T-cell (primary cell): ENCODE data around the gene GNG8. TPM values are rescaled to one million over a fixed set of nuclear protein-coding genes. Genes with fewer than 3 reads are reported as not detected.

Source experiments
- ATAC-seq, 4 experiments: fragments of 200-7000 bp in 3 of 4; fragments of 150-1000 bp in 1 of 4; cut with Tn5 transposase; replicated peaks in 1 of 4; 1 replicate in 3 of 4; 2 replicates in 1 of 4; pipeline ENCODE4 v1.10.0; 2021; ENCODE audit warnings: moderate library complexity in 3 of 4, mild to moderate bottlenecking in 2 of 4, moderate number of reproducible peaks in 1 of 4
- CTCF ChIA-PET, 2 donors: fragments of 300-600 bp; sonication (Branson Sonifier 250); formaldehyde crosslinking; loops; one replicate each; lab custom pipeline; 2022; ENCODE audit warnings: antibody characterized with exemption in 2 of 2; lab: Charles Lee
- POLR2A ChIA-PET, 2 donors: fragments of 300-600 bp; sonication (Branson Sonifier 250); formaldehyde crosslinking; loops; one replicate each; lab custom pipeline; 2022; ENCODE audit warnings: antibody characterized with exemption in 2 of 2; lab: Charles Lee
- DNase-seq, 35 experiments: peaks; one replicate each; pipeline versions ENCODE4 v3.0.0 to v3.0.0-alpha.2; 2013 to 2023
- H3K27ac ChIP-seq: one replicate; pipeline ENCODE4 v1.5.1; 2013; ENCODE audit warnings: low read length
- H3K27me3 ChIP-seq, 2 experiments: replicated peaks in 1 of 2; 1 replicate in 1 of 2; 2 replicates in 1 of 2; pipeline versions ENCODE4 v1.6.1 to v1.7.0; 2013; ENCODE audit warnings: low read length in 1 of 2, mixed read lengths in 1 of 2; ENCODE audit not compliant: control insufficient read depth in 2 of 2, insufficient read depth in 2 of 2; ENCODE audit errors: extremely low read depth in 1 of 2
- H3K36me3 ChIP-seq, 2 donors: 1 replicate in 1 of 2; 2 replicates in 1 of 2; pipeline versions ENCODE4 v1.6.1 to v1.7.0; 2013; ENCODE audit warnings: low read length in 1 of 2; ENCODE audit not compliant: control insufficient read depth in 2 of 2, insufficient read depth in 1 of 2; ENCODE audit errors: extremely low read depth in 1 of 2
- H3K4me1 ChIP-seq, 2 experiments: 1 replicate in 1 of 2; 2 replicates in 1 of 2; pipeline versions ENCODE4 v1.6.1 to v1.7.0; 2013; ENCODE audit warnings: low read length in 2 of 2, mixed read lengths in 1 of 2; ENCODE audit not compliant: insufficient read depth in 2 of 2, control insufficient read depth in 1 of 2; ENCODE audit errors: extremely low read depth in 1 of 2
- H3K4me3 ChIP-seq, 2 donors: 1 replicate in 1 of 2; 2 replicates in 1 of 2; pipeline versions ENCODE4 v1.5.1 to v1.7.0; 2013; ENCODE audit warnings: mild to moderate bottlenecking in 2 of 2, low read length in 1 of 2, moderate library complexity in 1 of 2; ENCODE audit not compliant: control insufficient read depth in 1 of 2; ENCODE audit errors: extremely low read depth in 1 of 2
- H3K9me3 ChIP-seq: 2 replicates; pipeline ENCODE4 v1.7.0; 2013
- H3K27ac Mint-ChIP-seq, 2 donors: one replicate each; pipeline ENCODE4 v1.8.0; 2020 to 2021; ENCODE audit warnings: mild to moderate bottlenecking in 2 of 2, mixed read lengths in 2 of 2
- H3K27me3 Mint-ChIP-seq, 2 donors: one replicate each; pipeline ENCODE4 v1.8.0; 2021 to 2022; ENCODE audit warnings: mixed read lengths in 2 of 2
- H3K36me3 Mint-ChIP-seq: one replicate; pipeline ENCODE4 v1.8.0; 2021; ENCODE audit warnings: mixed read lengths
- H3K4me1 Mint-ChIP-seq, 3 donors: one replicate each; pipeline ENCODE4 v1.8.0; 2020 to 2022; ENCODE audit warnings: mixed read lengths in 3 of 3, mild to moderate bottlenecking in 1 of 3
- H3K4me3 Mint-ChIP-seq, 3 donors: one replicate each; pipeline ENCODE4 v1.8.0; 2020 to 2022; ENCODE audit warnings: mild to moderate bottlenecking in 3 of 3, mixed read lengths in 3 of 3, moderate library complexity in 3 of 3
- H3K9me3 Mint-ChIP-seq, 3 donors: one replicate each; pipeline ENCODE4 v1.8.0; 2020 to 2022; ENCODE audit warnings: mixed read lengths in 3 of 3
- WGBS: methylation state at CpG from one replicate; pipeline ENCODE4 v1.1.5; 2013; ENCODE audit warnings: missing lambda C conversion rate; ENCODE audit not compliant: insufficient coverage; 5-methylcytosine and 5-hydroxymethylcytosine counted together
- total RNA-seq, 35 experiments: library from RNA in 6 of 35; stranded (reverse) in 6 of 35; fragments of 120-200 nt in 1 of 35; gene quantifications; one replicate each; pipeline versions ENCODE4 v1.2.1 to v1.2.4 and lab custom pipeline; 2013 to 2026

GNG8 gene
- total RNA-seq, result 1 to 10 TPM in 3 of 5 donors, not detected in 2; 3.3 to 7.9 (median 3.6) TPM
- not detected for total RNA-seq (2013)
- total RNA-seq (lab: John Stamatoyannopoulos, UW), result 0 to 1.4 (median 0.44) reads per million in 29 experiments

DNA sequence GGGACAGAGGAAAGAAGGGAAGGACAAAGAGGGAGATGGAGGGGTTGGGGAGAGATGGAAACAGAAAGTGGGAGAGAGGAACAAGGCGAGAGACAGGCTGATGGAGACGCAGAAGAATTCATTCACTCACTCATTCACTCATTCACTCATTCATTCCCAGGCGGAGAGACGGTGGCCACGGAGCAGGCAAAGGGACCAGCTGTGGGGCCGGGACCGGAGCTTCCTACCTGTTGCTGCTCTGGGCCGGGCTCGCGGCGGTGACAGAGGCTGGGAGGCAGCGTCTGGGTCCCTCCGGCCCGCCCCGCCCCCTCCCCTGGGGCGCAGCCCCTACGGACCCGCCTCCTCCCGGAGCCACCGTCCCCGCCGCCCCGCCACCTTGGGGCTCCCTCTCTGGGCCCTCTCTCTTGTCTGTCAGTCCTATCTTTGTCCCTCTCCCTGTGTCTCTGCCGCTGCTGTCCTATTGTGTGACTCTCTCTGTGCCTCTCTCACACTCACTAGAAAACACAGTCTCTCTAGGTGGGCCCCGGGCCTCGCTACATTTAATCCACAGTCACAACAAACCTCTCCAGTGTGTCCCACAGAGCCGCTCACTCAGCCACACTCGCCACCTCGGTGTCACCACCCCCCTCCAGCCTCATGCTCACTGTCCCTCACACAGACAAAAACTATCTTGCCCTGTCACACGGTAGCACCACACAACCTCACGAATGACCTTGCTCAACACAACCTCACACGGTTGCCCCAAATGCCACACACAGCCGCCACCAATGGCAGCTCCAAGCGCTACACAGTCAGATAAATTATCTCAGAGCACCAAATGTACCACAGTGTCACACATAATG, at the start of gene GNG8:
GNG8 (minus strand) TSS at position 283 of the 842 bp plus-strand sequence. CDS start 1,520 bp downstream, outside the sequence.
- peak within 1 kb of the TSS; percentile 44 for H3K27ac ChIP-seq
- H3K36me3 ChIP-seq, result no peaks in the 10 kb centered on the region
- H3K4me1 Mint-ChIP-seq, result peaks cover 12 to 31% (median 22%) of the 10 kb centered on the region in 3 donors
- CTCF ChIA-PET, result interaction anchor here in 1 of 2 donors (0.7 to 1.2 kb wide), 4 partner anchors 11 to 79 kb away, joined by 3 to 7 read pairs (median 6); partner anchors contain the start of gene PTGIR
- H3K9me3 ChIP-seq, result no peaks in the 10 kb centered on the region
- peak within 1 kb of the TSS in 1 of 2 donors; percentile 49 for H3K27ac Mint-ChIP-seq
- POLR2A ChIA-PET, result interaction anchor here in 1 of 2 donors (0.7 kb wide), 1 partner anchor 17 kb away, joined by 9 read pairs; no protein-coding TSS in a partner anchor
- peaks cover 0 to 58% of the 10 kb centered on the region in 2 experiments for H3K27me3 ChIP-seq
- peak in 6 of 35 experiments; percentile 22 to 55 (median 38) for DNase-seq
- H3K4me3 ChIP-seq, result no peak within 1 kb of the TSS
- no peaks in the 10 kb centered on the region for H3K36me3 Mint-ChIP-seq
- H3K9me3 Mint-ChIP-seq, result no peaks in the 10 kb centered on the region
- ATAC-seq, result no peak
- H3K4me3 Mint-ChIP-seq, result peak within 1 kb of the TSS in 2 of 3 donors; percentile 14 to 51
- peaks cover 4 to 6% of the 10 kb centered on the region in 2 donors for H3K27me3 Mint-ChIP-seq
- WGBS, result 36% methylated on average over 24 of the region's 34 CpGs
- peaks cover 32 to 60% of the 10 kb centered on the region in 2 experiments for H3K4me1 ChIP-seq

DNA sequence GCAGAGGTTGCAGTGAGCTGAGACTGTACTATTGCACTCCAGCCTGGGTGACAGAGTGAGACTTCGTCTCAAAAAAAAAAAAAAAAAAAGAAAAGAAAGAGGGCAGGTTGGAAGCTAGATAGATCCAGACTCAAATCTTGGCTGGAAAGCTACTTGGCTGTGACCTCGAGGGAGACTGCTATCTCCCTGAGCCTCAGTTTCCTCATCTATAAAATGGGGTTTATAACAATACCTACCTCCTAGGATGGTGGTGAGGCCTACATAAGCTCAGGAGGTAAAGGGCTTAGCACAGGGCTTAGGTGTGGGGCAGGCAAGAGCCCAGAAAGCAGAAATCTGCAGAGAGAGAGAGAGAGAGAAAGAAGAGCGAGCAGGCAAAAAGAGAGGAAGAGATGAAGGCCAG, 49.2 kb upstream of the GNG8 start:
- ATAC-seq, result no peak
- H3K36me3 Mint-ChIP-seq, result peaks cover 38% of the 10 kb centered on the region
- H3K9me3 Mint-ChIP-seq, result no peaks in the 10 kb centered on the region
- no peaks in the 10 kb centered on the region for H3K4me1 ChIP-seq
- H3K4me1 Mint-ChIP-seq, result peaks cover 0 to under 1% (median 0%) of the 10 kb centered on the region in 3 donors
- H3K27ac Mint-ChIP-seq, result peak overlapping the region in 1 of 2 donors; percentile 30
- H3K36me3 ChIP-seq, result peaks cover 13 to 84% of the 10 kb centered on the region in 2 donors
- H3K4me3 Mint-ChIP-seq, result no peak overlapping the region
- H3K27me3 ChIP-seq, result no peaks in the 10 kb centered on the region
- no peak overlapping the region for H3K27ac ChIP-seq
- H3K4me3 ChIP-seq, result no peak overlapping the region
- ChIA-PET CTCF (no interaction called here), POLR2A (interaction anchor here (0.6 kb wide), 3 partner anchors 11 to 24 kb away, joined by 3 to 8 read pairs (median 3); partner anchors contain the start of gene DACT3 (in 1 of the 2))
- 80% methylated on average over 1 of the region's 3 CpGs for WGBS
- no peaks in the 10 kb centered on the region for H3K9me3 ChIP-seq
- DNase-seq, result no peak
- H3K27me3 Mint-ChIP-seq, result no peaks in the 10 kb centered on the region

DNA sequence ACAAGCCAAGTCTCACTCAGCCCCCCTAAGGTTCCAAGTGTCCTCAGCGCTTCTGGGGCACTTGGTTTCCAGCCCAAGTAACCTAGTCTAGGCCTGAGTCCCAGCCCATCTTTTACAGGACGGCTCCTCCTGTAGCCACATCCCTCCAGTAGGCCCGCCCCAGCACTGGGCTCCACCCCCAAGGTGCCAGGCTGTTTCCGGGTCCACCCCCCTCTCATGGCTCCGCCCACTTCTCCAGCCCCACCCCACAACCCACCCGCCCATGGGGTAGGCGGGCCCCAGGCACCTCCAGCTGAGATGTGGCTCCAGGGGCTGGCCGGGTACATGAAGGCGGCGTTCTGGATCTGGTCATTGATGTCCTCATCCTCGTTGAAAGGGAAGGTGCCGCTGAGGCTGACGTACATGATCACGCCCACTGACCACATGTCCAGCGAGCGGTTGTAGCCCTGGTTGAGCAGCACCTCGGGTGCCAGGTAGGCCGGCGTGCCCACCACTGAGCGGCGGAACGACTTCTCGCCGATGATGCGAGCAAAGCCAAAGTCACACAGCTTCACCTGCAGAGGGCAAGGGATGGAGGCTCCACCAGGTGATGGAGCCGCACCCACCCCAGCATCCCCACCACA, 42.2 kb upstream of the GNG8 start:
- no peaks in the 10 kb centered on the region for H3K9me3 Mint-ChIP-seq
- WGBS, result 92% methylated on average over 21 of the region's 26 CpGs
- H3K27ac Mint-ChIP-seq, result peak overlapping the region in 1 of 2 donors; percentile 39
- DNase-seq (peak in 33 of 35 experiments; percentile 22 to 73 (median 59)), ATAC-seq (peak; percentile 76 to 96 (median 80))
- peaks cover 61% of the 10 kb centered on the region for H3K36me3 Mint-ChIP-seq
- peaks cover 17 to 89% of the 10 kb centered on the region in 2 donors for H3K36me3 ChIP-seq
- no peaks in the 10 kb centered on the region for H3K27me3 Mint-ChIP-seq
- ChIA-PET CTCF (interaction anchor here in 1 of 2 donors (0.6 kb wide), 1 partner anchor 819 kb away, joined by 6 read pairs; no protein-coding TSS in a partner anchor), POLR2A (no interaction called here)
- peaks cover 4 to 15% (median 8%) of the 10 kb centered on the region in 3 donors for H3K4me1 Mint-ChIP-seq
- H3K9me3 ChIP-seq, result no peaks in the 10 kb centered on the region
- H3K27me3 ChIP-seq, result no peaks in the 10 kb centered on the region
- no peak overlapping the region for H3K4me3 ChIP-seq
- peaks cover 0 to 4% of the 10 kb centered on the region in 2 experiments for H3K4me1 ChIP-seq
- no peak overlapping the region for H3K27ac ChIP-seq
- H3K4me3 Mint-ChIP-seq, result no peak overlapping the region

DNA sequence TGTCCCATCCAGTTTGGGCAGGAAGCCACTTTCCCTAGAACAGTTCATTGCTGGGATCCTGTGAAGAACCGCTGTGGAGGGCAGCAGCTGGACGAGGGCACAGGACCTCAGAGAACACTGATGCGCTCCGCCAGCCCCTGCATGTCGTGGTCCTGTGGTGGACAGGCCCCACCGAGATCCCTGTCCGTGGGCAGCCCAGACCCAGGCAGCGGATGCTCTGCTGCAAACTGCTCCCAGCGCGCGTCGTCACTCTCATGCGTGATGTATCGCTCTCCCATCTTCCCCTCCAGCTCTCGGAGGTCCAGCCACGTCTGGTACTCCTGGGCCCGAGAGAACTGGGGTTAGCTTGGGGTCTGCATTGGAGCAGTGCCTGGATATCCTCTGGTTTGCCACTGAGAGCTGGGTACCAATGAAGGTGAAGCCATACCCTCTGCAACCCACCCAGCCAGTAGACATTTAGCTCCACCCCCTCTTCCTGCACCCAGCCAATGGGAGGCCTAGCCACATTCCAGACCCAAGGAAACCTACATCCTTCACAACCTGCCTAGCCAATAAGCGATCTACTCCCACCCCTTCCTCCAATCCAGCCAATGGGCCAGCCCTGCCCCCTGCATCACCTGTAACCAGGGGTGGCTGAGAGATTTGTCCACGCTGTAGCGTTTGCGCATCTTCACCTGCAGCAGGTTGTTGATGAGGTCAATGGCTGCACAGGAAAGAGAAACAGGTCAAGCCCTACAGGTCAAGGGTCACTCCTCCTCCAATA, 38.6 kb upstream of the GNG8 start:
- POLR2A ChIA-PET, result no interaction called here

DNA sequence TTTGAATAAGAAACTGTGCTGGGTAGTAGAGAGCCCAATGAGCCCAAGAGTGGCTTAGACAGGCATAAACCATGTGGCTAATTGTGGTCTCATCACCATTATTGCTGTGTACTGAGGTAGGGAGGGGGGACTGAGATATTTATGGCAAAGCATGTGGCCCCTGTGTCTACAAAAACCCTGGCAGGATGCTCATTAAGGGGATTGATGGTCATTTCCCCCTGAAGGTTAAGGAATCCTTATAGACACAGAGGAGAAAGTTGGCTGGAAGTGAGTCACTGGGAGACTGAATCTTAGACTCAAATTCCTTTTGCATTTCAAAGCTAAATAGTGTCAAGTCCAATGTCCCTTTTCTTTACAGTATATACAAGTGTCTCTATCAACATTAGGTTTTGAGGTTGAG, 34.8 kb upstream of the GNG8 start:
- no peak for ATAC-seq
- Mint-ChIP-seq H3K36me3 (peaks cover 29% of the 10 kb centered on the region), H3K4me1 (peaks cover 0 to 7% (median 0%) of the 10 kb centered on the region in 3 donors), H3K27ac (peak overlapping the region in 1 of 2 donors; percentile 48), H3K4me3 (no peak overlapping the region), H3K27me3 (no peaks in the 10 kb centered on the region), H3K9me3 (no peaks in the 10 kb centered on the region)
- H3K27me3 ChIP-seq, result no peaks in the 10 kb centered on the region
- H3K36me3 ChIP-seq, result peaks cover 8 to 35% of the 10 kb centered on the region in 2 donors
- no peaks in the 10 kb centered on the region for H3K9me3 ChIP-seq
- ChIA-PET POLR2A (no interaction called here), CTCF (no interaction called here)
- no peak overlapping the region for H3K4me3 ChIP-seq
- no peaks in the 10 kb centered on the region for H3K4me1 ChIP-seq
- no peak for DNase-seq
- H3K27ac ChIP-seq, result no peak overlapping the region

More for the DNA sequence above, 38.6 kb upstream of the GNG8 start:
- H3K9me3 Mint-ChIP-seq, result no peaks in the 10 kb centered on the region
- H3K4me3 Mint-ChIP-seq, result no peak overlapping the region
- H3K27ac Mint-ChIP-seq, result no peak overlapping the region
- Histone ChIP-seq H3K9me3 (no peaks in the 10 kb centered on the region), H3K27me3 (no peaks in the 10 kb centered on the region), H3K4me1 (peaks cover 0 to 4% of the 10 kb centered on the region in 2 experiments), H3K27ac (no peak overlapping the region), H3K4me3 (no peak overlapping the region), H3K36me3 (peaks cover 17 to 68% of the 10 kb centered on the region in 2 donors)
- H3K4me1 Mint-ChIP-seq, result peaks cover 2 to 15% (median 4%) of the 10 kb centered on the region in 3 donors
- CTCF ChIA-PET, result interaction anchor here (0.6 kb wide), 3 partner anchors 13 to 127 kb away, joined by 3 to 4 read pairs (median 3); partner anchors contain the start of gene DACT3 (in 1 of the 2)
- H3K27me3 Mint-ChIP-seq, result no peaks in the 10 kb centered on the region
- ATAC-seq (no peak), DNase-seq (no peak)
- H3K36me3 Mint-ChIP-seq, result peaks cover 54% of the 10 kb centered on the region
- WGBS, result 99% methylated on average over 19 of the region's 21 CpGs
